NCI-H187 (cell line): Measurements from ENCODE around the gene STAT4.
"Not testable (repeated sequence)": the region's sequence is repeated elsewhere in the genome, so short reads cannot be mapped to it uniquely, and the experiment has no call there.

Source experiments
- DNase-seq, 2 experiments: peaks; one replicate each; lab custom pipeline; 2025; lab: John Stamatoyannopoulos, UW

STAT4 gene

GRCh38 chr2:191013932-191014652 lies 136.7 kb downstream of the STAT4 start, which contains the start of gene STAT1:
TSS of gene STAT1 (minus strand) at chr2:191014171. CDS start at chr2:191010003, 4,168 bp downstream.
- peak; percentile 69 to 73 for DNase-seq

GRCh38 chr2:191013682-191013931 lies 137.2 kb downstream of the STAT4 start:
- DNase-seq: no peak

GRCh38 chr2:191012845-191013681 lies 137.7 kb downstream of the STAT4 start:
- no peak for DNase-seq

- DNase-seq: no peak
Observed at GRCh38 chr2:191012346-191012745, 138.4 kb downstream of the STAT4 start.

- no peak for DNase-seq
Observed at GRCh38 chr2:191010887-191011885, 139.6 kb downstream of the STAT4 start.

- no peak for DNase-seq
Observed at GRCh38 chr2:191009541-191010374, 141.0 kb downstream of the STAT4 start.

GRCh38 chr2:191008286-191008685 lies 142.5 kb downstream of the STAT4 start:
- DNase-seq: no peak

GRCh38 chr2:191006997-191007783 lies 143.6 kb downstream of the STAT4 start:
- no peak for DNase-seq

GRCh38 chr2:191006297-191006696 lies 144.5 kb downstream of the STAT4 start:
- no peak for DNase-seq

GRCh38 chr2:191003405-191004309 lies 147.1 kb downstream of the STAT4 start:
- no peak for DNase-seq

- DNase-seq: no peak
Observed at GRCh38 chr2:191001624-191002023, 149.2 kb downstream of the STAT4 start.

GRCh38 chr2:191001032-191001431 lies 149.8 kb downstream of the STAT4 start:
- no peak for DNase-seq

- DNase-seq: no peak
Observed at GRCh38 chr2:190999949-191000665, 150.7 kb downstream of the STAT4 start.

GRCh38 chr2:190999058-190999457 lies 151.7 kb downstream of the STAT4 start:
- DNase-seq: no peak

- DNase-seq: no peak
Observed at GRCh38 chr2:190997526-190998113, 153.2 kb downstream of the STAT4 start.

- DNase-seq: no peak
Observed at GRCh38 chr2:190996947-190997346, 153.8 kb downstream of the STAT4 start.

- DNase-seq: no peak
Observed at GRCh38 chr2:190996338-190996946, 154.4 kb downstream of the STAT4 start.

- not testable (repeated sequence) for DNase-seq
Observed at GRCh38 chr2:190995315-190995714, 155.5 kb downstream of the STAT4 start.
